Measurements from ENCODE around the gene CEP128. TPM values are rescaled to one million over a fixed set of nuclear protein-coding genes. Genes with fewer than 3 reads are reported as not detected.

Gene CEP128
- total and polyA plus RNA-seq, 8 donors = 1.1 to 240 (median 2.6) TPM

DNA sequence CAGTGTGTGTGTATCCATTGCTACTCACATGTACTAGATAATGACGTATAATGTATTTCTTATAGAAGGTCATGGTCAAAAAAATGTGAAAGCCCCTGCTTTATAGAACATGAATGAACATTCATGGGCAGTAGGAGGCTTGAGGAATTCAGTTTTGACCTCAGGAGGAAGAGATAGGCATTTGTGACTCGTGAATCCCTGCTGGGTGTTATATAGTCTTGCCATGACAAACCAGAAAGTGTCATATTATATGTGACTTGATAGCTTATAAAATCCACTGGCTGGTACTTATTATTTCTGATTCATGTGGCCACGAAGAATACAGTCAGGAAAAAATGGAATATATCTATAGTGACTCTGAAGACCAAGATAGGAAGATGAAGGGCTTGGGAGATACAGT is 287.6 kb downstream of the CEP128 start:
- Histone ChIP-seq H3K4me1 (no peaks in the 10 kb centered on the region), H3K27me3 (no peaks in the 10 kb centered on the region), H3K9me3 (peaks cover 0 to 7% (median 0%) of the 10 kb centered on the region in 4 donors), H3K4me3 (no peak overlapping the region), H3K27ac (no peak overlapping the region), H3K36me3 (no peaks in the 10 kb centered on the region)
- TF ChIP-seq POLR2A (IDR thresholded peaks at IDR 0.05) = no peak
- no peak for TF ChIP-seq POLR2AphosphoS5 (IDR thresholded peaks at IDR 0.05)
- TF ChIP-seq, protein P1, sequence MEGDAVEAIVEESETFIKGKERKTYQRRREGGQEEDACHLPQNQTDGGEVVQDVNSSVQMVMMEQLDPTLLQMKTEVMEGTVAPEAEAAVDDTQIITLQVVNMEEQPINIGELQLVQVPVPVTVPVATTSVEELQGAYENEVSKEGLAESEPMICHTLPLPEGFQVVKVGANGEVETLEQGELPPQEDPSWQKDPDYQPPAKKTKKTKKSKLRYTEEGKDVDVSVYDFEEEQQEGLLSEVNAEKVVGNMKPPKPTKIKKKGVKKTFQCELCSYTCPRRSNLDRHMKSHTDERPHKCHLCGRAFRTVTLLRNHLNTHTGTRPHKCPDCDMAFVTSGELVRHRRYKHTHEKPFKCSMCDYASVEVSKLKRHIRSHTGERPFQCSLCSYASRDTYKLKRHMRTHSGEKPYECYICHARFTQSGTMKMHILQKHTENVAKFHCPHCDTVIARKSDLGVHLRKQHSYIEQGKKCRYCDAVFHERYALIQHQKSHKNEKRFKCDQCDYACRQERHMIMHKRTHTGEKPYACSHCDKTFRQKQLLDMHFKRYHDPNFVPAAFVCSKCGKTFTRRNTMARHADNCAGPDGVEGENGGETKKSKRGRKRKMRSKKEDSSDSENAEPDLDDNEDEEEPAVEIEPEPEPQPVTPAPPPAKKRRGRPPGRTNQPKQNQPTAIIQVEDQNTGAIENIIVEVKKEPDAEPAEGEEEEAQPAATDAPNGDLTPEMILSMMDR (IDR thresholded peaks at IDR 0.05) = no peak
- TF ChIP-seq EP300 (IDR thresholded peaks at IDR 0.05) = no peak
- DNase-seq = no peak
- intact Hi-C loops (cut with DNase I; ENCODE audit: low total_unique reads) = no loop called here
- WGBS, 5 donors = 88 to 96% (median 92%) methylated on average over 3 of the region's 3 CpGs

DNA sequence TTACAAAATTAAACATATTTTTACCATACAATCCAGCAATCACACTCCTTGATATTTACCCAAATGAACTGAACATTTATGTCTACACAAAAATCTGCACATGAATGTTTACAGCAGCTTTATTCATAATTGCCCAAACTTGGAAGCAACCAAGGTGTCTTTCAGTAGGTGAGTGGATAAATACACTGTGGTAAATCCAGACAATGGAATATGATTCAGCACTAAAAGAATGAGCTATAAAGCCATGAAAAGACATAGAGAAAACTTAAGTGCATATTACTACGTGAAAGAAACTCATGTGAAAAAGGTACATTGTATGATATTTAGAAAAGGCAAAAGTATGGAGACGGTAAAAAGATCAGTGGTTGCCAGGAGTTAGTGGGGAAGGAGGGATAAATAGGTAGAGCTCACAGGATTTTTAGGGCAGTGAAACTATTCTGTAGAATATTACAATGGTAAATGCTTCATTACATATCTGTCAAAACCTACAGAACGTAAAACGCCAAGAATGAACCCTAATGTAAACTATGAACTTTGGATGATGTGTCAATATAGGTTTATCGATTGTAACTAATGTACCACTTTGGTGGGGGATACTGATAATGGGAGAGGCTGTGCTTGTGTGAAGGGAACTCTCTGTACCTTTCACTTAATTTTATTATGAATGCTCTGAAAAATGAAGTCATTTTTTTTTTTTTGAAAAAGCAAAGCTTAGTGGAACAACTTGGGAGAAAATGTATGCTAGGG is 295.7 kb downstream of the CEP128 start:
- H3K27ac ChIP-seq = no peak overlapping the region
- DNase-seq = no peak
- no peaks in the 10 kb centered on the region for H3K27me3 ChIP-seq
- intact Hi-C loops (cut with DNase I; ENCODE audit: low total_unique reads) = no loop called here
- no peaks in the 10 kb centered on the region for H3K36me3 ChIP-seq
- no peak overlapping the region for H3K4me3 ChIP-seq
- WGBS, 5 donors = 89 to 94% (median 90%) methylated on average over 5 of the region's 5 CpGs
- no peaks in the 10 kb centered on the region for H3K9me3 ChIP-seq
- TF ChIP-seq POLR2AphosphoS5 (IDR thresholded peaks at IDR 0.05) (no peak), POLR2A (IDR thresholded peaks at IDR 0.05) (no peak), EP300 (IDR thresholded peaks at IDR 0.05) (no peak)
- TF ChIP-seq, protein P1 (IDR thresholded peaks at IDR 0.05) = no peak
- H3K4me1 ChIP-seq = no peaks in the 10 kb centered on the region

GRCh38 chr14:80644826-80645225 is 296.7 kb downstream of the CEP128 start:
- H3K27ac ChIP-seq = no peak overlapping the region
- no peak for DNase-seq
- H3K9me3 ChIP-seq = no peaks in the 10 kb centered on the region
- H3K4me3 ChIP-seq = no peak overlapping the region
- no peaks in the 10 kb centered on the region for H3K27me3 ChIP-seq
- no peaks in the 10 kb centered on the region for H3K36me3 ChIP-seq
- 67 to 81% (median 80%) methylated on average over 2 of the region's 2 CpGs for WGBS, 5 donors
- no peaks in the 10 kb centered on the region for H3K4me1 ChIP-seq
- TF ChIP-seq, protein P1 (IDR thresholded peaks at IDR 0.05) = no peak
- TF ChIP-seq POLR2AphosphoS5 (IDR thresholded peaks at IDR 0.05) = no peak
- no peak for TF ChIP-seq POLR2A (IDR thresholded peaks at IDR 0.05)
- intact Hi-C loops (cut with DNase I; ENCODE audit: low total_unique reads) = no loop called here

GRCh38 chr14:80638620-80639515 is 302.7 kb downstream of the CEP128 start:
- no peak for DNase-seq
- intact Hi-C loops (cut with DNase I; ENCODE audit: low total_unique reads) = no loop called here
- WGBS, 5 donors = 91 to 96% (median 94%) methylated on average over 6 of the region's 6 CpGs

More at GRCh38 chr14:80638620-80639515, 302.7 kb downstream of the CEP128 start:
- Histone ChIP-seq H3K9me3 (no peaks in the 10 kb centered on the region), H3K27me3 (no peaks in the 10 kb centered on the region), H3K27ac (no peak overlapping the region), H3K36me3 (no peaks in the 10 kb centered on the region), H3K4me3 (no peak overlapping the region), H3K4me1 (no peaks in the 10 kb centered on the region)
- TF ChIP-seq, protein P1 (IDR thresholded peaks at IDR 0.05) = no peak
- no peak for TF ChIP-seq POLR2AphosphoS5 (IDR thresholded peaks at IDR 0.05)
- no peak for TF ChIP-seq POLR2A (IDR thresholded peaks at IDR 0.05)
- no peak for TF ChIP-seq EP300 (IDR thresholded peaks at IDR 0.05)

All from stomach (tissue), 9 donors.